B cell (primary cell): Measurements from ENCODE around the gene GABPB2. TPM values are rescaled to one million over a fixed set of nuclear protein-coding genes. Genes with fewer than 3 reads are reported as not detected.

Experiments used
- ATAC-seq: fragments of 200-7000 bp; cut with Tn5 transposase; one replicate; pipeline ENCODE4 v1.10.0; 2021; ENCODE audit warnings: low read depth, mild to moderate bottlenecking, moderate number of reproducible peaks, moderate library complexity
- CTCF ChIA-PET: fragments of 350-600 bp; sonication (Branson Sonifier 250); formaldehyde crosslinking; loops from one replicate; lab custom pipeline; 2021; ENCODE audit warnings: antibody characterized with exemption, inconsistent platforms; lab: Charles Lee
- POLR2A ChIA-PET: fragments of 350-600 bp; sonication (Branson Sonifier 250); formaldehyde crosslinking; loops from one replicate; lab custom pipeline; 2021; ENCODE audit warnings: antibody characterized with exemption; lab: Charles Lee
- DNase-seq: peaks from one replicate; pipeline ENCODE4 v3.0.0; 2013
- H2AFZ ChIP-seq: 2 replicates; pipeline ENCODE4 v1.6.1; 2012; ENCODE audit warnings: mild to moderate bottlenecking, low read depth, low read length; ENCODE audit not compliant: insufficient read depth, poor library complexity, severe bottlenecking
- H3K27ac ChIP-seq, 2 donors: 1 replicate in 1 of 2; 2 replicates in 1 of 2; pipeline ENCODE4 v1.5.1; 2012 to 2013; ENCODE audit warnings: low read length in 2 of 2, mild to moderate bottlenecking in 2 of 2, moderate library complexity in 1 of 2
- H3K27me3 ChIP-seq, 4 experiments: fragments of 200-600 bp in 1 of 4; sonication (generic) in 1 of 4; replicated peaks in 1 of 4; 1 replicate in 2 of 4; 2 replicates in 2 of 4; pipeline versions ENCODE4 v1.6.1 to v1.7.0; 2013 to 2016; ENCODE audit warnings: low read length in 3 of 4, mild to moderate bottlenecking in 2 of 4, mixed read lengths in 1 of 4, moderate library complexity in 1 of 4; ENCODE audit not compliant: insufficient read depth in 4 of 4, control insufficient read depth in 3 of 4; ENCODE audit errors: control extremely low read depth in 1 of 4
- H3K36me3 ChIP-seq, 2 experiments: replicated peaks in 1 of 2; 1 replicate in 1 of 2; 2 replicates in 1 of 2; pipeline versions ENCODE4 v1.6.1 to v1.7.1; 2013; ENCODE audit warnings: low read length in 1 of 2; ENCODE audit not compliant: insufficient read depth in 2 of 2, control insufficient read depth in 1 of 2; ENCODE audit errors: control extremely low read depth in 1 of 2, extremely low read depth in 1 of 2
- H3K4me1 ChIP-seq, 2 donors: fragments of 200-600 bp in 1 of 2; sonication (generic) in 1 of 2; 1 replicate in 1 of 2; 2 replicates in 1 of 2; pipeline versions ENCODE4 v1.5.1 to v1.6.1; 2013 to 2017; ENCODE audit warnings: low read length in 2 of 2; ENCODE audit not compliant: control insufficient read depth in 2 of 2, insufficient read depth in 2 of 2
- H3K4me2 ChIP-seq: replicated peaks from 2 replicates; pipeline ENCODE3; 2012; ENCODE audit warnings: mild to moderate bottlenecking, low read depth, low read length; ENCODE audit not compliant: poor library complexity, severe bottlenecking
- H3K4me3 ChIP-seq, 5 experiments: fragments of 200-600 bp in 1 of 5; sonication (generic) in 1 of 5; 1 replicate in 3 of 5; 2 replicates in 2 of 5; pipeline versions ENCODE4 v1.5.1 to v1.7.0; 2011 to 2016; ENCODE audit warnings: low read length in 4 of 5, mild to moderate bottlenecking in 4 of 5, low read depth in 2 of 5, control low read depth in 1 of 5, moderate library complexity in 1 of 5; ENCODE audit not compliant: insufficient read depth in 1 of 5; ENCODE audit errors: control extremely low read depth in 1 of 5, extremely low read depth in 1 of 5
- H3K79me2 ChIP-seq: fragments of 200-600 bp; sonication (generic); one replicate; pipeline ENCODE4 v1.6.0; 2016; ENCODE audit warnings: low read length; ENCODE audit not compliant: control insufficient read depth, insufficient read depth
- H3K9ac ChIP-seq: fragments of 200-600 bp; sonication (generic); 2 replicates; pipeline ENCODE4 v1.6.1; 2017; ENCODE audit warnings: mild to moderate bottlenecking, low read length, moderate library complexity
- H3K9me3 ChIP-seq, 3 donors: one replicate each; pipeline versions ENCODE4 v1.6.1 to v1.7.1; 2013; ENCODE audit warnings: low read length in 2 of 3; ENCODE audit not compliant: control insufficient read depth in 2 of 3, insufficient read depth in 1 of 3; ENCODE audit errors: control extremely low read depth in 1 of 3
- H4K20me1 ChIP-seq: 2 replicates; pipeline ENCODE4 v1.6.0; 2012; ENCODE audit warnings: mild to moderate bottlenecking, low read length; ENCODE audit not compliant: insufficient read depth, control insufficient read depth, poor library complexity, severe bottlenecking
- H3K27ac Mint-ChIP-seq: one replicate; pipeline ENCODE4 v1.8.0; 2021; ENCODE audit warnings: mixed read lengths
- H3K27me3 Mint-ChIP-seq: one replicate; pipeline ENCODE4 v1.8.0; 2021; ENCODE audit warnings: mixed read lengths
- H3K4me1 Mint-ChIP-seq: one replicate; pipeline ENCODE4 v1.8.0; 2021; ENCODE audit warnings: mixed read lengths
- H3K4me3 Mint-ChIP-seq: one replicate; pipeline ENCODE4 v1.8.0; 2021; ENCODE audit warnings: mixed read lengths
- H3K9me3 Mint-ChIP-seq: one replicate; pipeline ENCODE4 v1.8.0; 2022; ENCODE audit warnings: mixed read lengths; ENCODE audit not compliant: insufficient read depth
- EZH2 ChIP-seq: IDR thresholded peaks from 2 replicates; pipeline ENCODE4 v1.6.1; 2012; ENCODE audit warnings: borderline replicate concordance, low read depth, mild to moderate bottlenecking, moderate library complexity, low read length; ENCODE audit not compliant: insufficient read depth, poor library complexity, severe bottlenecking
- WGBS: methylation state at CpG from one replicate; pipeline ENCODE4 v1.1.5; 2013; ENCODE audit warnings: missing lambda C conversion rate; ENCODE audit not compliant: insufficient coverage; 5-methylcytosine and 5-hydroxymethylcytosine counted together
- intact Hi-C: fragments of 100-400 bp; cut with micrococcal nuclease; formaldehyde crosslinking; loops from one replicate; pipeline ENCODE4 v1.10.0; 2022
- polyA plus RNA-seq: library from polyadenylated mRNA; depleted of rRNA; stranded (reverse); fragments of >200 nt; gene quantifications from 2 replicates; pipeline ENCODE4 v1.2.3, GENCODE V29; 2012
- total RNA-seq, 2 donors: library from RNA; stranded (reverse); fragments of 120-200 nt in 1 of 2; gene quantifications; 1 replicate in 1 of 2; 2 replicates in 1 of 2; pipeline versions ENCODE4 v1.2.3 to v1.2.4, GENCODE V29; 2013 to 2022
- TF ChIP-seq, protein P1 (sequence below): fragments of 200-600 bp; IDR thresholded peaks from one replicate; pipeline ENCODE4 v1.8.0; 2022; ENCODE audit warnings: antibody characterized with exemption, mild to moderate bottlenecking

The GABPB2 gene
- total and polyA plus RNA-seq, 2 donors (not counting 1 experiment from before 2014, with no cell fraction given) = 15.1 to 22.4 TPM

DNA sequence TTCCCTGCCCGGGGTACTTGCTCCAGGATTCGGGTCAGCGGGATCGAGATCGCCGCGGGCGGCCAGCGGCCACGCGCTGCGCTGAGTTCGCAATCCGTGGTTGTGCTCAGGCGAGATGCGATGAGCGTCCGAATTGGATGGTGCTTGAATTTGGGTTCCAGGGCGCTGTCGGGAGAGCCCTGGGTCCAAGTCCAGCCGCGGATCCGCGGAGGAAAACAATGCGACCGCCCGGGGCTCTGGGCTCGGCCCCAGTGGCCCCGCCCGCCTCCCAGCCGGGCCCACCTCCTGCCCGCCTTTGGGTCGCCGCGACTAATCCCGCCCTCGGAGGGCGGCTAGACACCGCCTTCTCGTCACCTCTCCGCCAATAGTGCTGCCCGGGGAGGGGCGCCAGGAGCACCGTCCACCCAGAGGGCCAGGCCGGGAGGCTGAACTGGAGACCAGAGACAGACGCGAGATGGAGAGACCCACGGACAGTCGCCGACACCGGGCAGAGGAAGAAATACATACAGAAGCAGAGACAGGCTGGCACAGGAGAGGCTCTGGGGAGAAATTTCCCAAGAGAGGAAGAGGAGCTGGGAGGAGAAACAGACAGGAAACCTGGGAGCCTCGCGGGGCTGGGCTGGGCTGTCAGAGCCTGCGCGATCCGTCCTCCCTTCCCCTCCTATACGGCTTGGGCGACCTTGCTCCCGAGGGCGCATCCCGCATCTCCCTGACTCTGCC is 76.0 kb downstream of the GABPB2 start, which contains the start of gene SEMA6C:
Gene SEMA6C (minus strand): TSS at position 220 of the 720 bp plus-strand sequence. CDS start 4,010 bp downstream, outside the sequence.
- Histone ChIP-seq H3K27ac (peak within 1 kb of the TSS in 1 of 2 donors; percentile 43), H3K79me2 (no peaks in the 10 kb centered on the region), H3K9ac (peak within 1 kb of the TSS; percentile 85), H3K4me1 (peaks cover 15 to 19% of the 10 kb centered on the region in 2 donors), H3K36me3 (no peaks in the 10 kb centered on the region), H3K27me3 (peaks cover 0 to 20% (median 8%) of the 10 kb centered on the region in 4 experiments), H3K4me2 (peak within 1 kb of the TSS; percentile 98), H3K9me3 (peaks cover 0 to 8% (median 0%) of the 10 kb centered on the region in 3 donors), H3K4me3 (peak within 1 kb of the TSS; percentile 59 to 86 (median 84)), H4K20me1 (no peaks in the 10 kb centered on the region), H2AFZ (peak within 1 kb of the TSS; percentile 99)
- peak within 1 kb of the TSS; percentile 20 for H3K27ac Mint-ChIP-seq
- ChIA-PET POLR2A (no interaction called here), CTCF (interaction anchor here (1.2 to 2.2 kb wide), 3 partner anchors 11 to 76 kb away, joined by 3 to 12 read pairs (median 12); partner anchors contain the start of genes GABPB2 and TNFAIP8L2)
- peak within 1 kb of the TSS; percentile 94 for H3K4me3 Mint-ChIP-seq
- no peak for TF ChIP-seq EZH2
- TF ChIP-seq, protein P1, sequence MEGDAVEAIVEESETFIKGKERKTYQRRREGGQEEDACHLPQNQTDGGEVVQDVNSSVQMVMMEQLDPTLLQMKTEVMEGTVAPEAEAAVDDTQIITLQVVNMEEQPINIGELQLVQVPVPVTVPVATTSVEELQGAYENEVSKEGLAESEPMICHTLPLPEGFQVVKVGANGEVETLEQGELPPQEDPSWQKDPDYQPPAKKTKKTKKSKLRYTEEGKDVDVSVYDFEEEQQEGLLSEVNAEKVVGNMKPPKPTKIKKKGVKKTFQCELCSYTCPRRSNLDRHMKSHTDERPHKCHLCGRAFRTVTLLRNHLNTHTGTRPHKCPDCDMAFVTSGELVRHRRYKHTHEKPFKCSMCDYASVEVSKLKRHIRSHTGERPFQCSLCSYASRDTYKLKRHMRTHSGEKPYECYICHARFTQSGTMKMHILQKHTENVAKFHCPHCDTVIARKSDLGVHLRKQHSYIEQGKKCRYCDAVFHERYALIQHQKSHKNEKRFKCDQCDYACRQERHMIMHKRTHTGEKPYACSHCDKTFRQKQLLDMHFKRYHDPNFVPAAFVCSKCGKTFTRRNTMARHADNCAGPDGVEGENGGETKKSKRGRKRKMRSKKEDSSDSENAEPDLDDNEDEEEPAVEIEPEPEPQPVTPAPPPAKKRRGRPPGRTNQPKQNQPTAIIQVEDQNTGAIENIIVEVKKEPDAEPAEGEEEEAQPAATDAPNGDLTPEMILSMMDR = no peak
- DNase-seq (peak; percentile 86), ATAC-seq (peak; percentile 100)
- intact Hi-C loops = loop anchor here (1.0 to 2.0 kb wide), 5 partner anchors 10 to 167 kb away; partner anchors contain the start of genes GABPB2, SCNM1 and TNFAIP8L2
- no peaks in the 10 kb centered on the region for H3K9me3 Mint-ChIP-seq
- H3K27me3 Mint-ChIP-seq = peaks cover 9% of the 10 kb centered on the region
- under 1% methylated on average over 59 of the region's 61 CpGs for WGBS
- H3K4me1 Mint-ChIP-seq = peaks cover 23% of the 10 kb centered on the region

DNA sequence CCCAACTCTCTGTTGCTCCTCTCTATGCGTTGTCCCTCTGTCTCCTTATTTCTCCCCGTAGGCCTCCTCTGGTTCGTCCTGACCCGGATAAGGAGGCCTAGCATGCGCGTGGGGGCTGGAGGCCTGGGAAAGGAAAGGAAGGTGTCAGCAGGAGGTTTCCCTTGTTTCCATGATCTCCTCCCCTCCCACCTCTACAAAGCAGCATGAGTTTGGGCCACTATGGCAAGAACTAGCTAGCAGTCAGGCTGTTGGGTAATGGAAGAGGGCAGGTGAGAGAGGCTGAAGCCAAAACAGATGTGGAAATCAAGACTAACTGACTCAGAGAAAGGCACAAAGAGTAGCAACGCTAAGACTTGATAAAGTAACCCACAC is 76.6 kb downstream of the GABPB2 start:
- ChIA-PET POLR2A (no interaction called here), CTCF (interaction anchor here (1.2 to 2.2 kb wide), 3 partner anchors 10 to 76 kb away, joined by 3 to 12 read pairs (median 12); partner anchors contain the start of genes GABPB2 and TNFAIP8L2)
- peak overlapping the region; percentile 99 for H2AFZ ChIP-seq
- no peak overlapping the region for H3K27ac ChIP-seq
- no peaks in the 10 kb centered on the region for H4K20me1 ChIP-seq
- peaks cover 0 to 8% (median 0%) of the 10 kb centered on the region in 3 donors for H3K9me3 ChIP-seq
- peaks cover 15 to 19% of the 10 kb centered on the region in 2 donors for H3K4me1 ChIP-seq
- Mint-ChIP-seq H3K4me1 (peaks cover 23% of the 10 kb centered on the region), H3K27me3 (peaks cover 9% of the 10 kb centered on the region), H3K4me3 (peak overlapping the region; percentile 94), H3K27ac (no peak overlapping the region), H3K9me3 (no peaks in the 10 kb centered on the region)
- DNase-seq (no peak), ATAC-seq (no peak)
- H3K4me2 ChIP-seq = peak overlapping the region; percentile 98
- TF ChIP-seq, protein P1 = no peak
- no peak for TF ChIP-seq EZH2
- peak overlapping the region; percentile 59 to 86 (median 84) for H3K4me3 ChIP-seq
- H3K9ac ChIP-seq = peak overlapping the region; percentile 85
- intact Hi-C loops = loop anchor here (2.0 kb wide), 1 partner anchor 76 kb away; the partner anchor contains the start of gene GABPB2
- WGBS = 0% methylated on average over 1 of the region's 7 CpGs
- H3K79me2 ChIP-seq = no peaks in the 10 kb centered on the region
- H3K36me3 ChIP-seq = no peaks in the 10 kb centered on the region
- H3K27me3 ChIP-seq = peaks cover 0 to 20% (median 8%) of the 10 kb centered on the region in 4 experiments
